ENCODE measurements around the gene HOXB3. TPM values are rescaled to one million over a fixed set of nuclear protein-coding genes. Genes with fewer than 3 reads are reported as not detected.
"Not testable (repeated sequence)": the region's sequence is repeated elsewhere in the genome, so short reads cannot be mapped to it uniquely, and the experiment has no call there.

HOXB3 gene
- polyA plus RNA-seq, 3 donors: 135 to 254 (median 222) TPM

DNA sequence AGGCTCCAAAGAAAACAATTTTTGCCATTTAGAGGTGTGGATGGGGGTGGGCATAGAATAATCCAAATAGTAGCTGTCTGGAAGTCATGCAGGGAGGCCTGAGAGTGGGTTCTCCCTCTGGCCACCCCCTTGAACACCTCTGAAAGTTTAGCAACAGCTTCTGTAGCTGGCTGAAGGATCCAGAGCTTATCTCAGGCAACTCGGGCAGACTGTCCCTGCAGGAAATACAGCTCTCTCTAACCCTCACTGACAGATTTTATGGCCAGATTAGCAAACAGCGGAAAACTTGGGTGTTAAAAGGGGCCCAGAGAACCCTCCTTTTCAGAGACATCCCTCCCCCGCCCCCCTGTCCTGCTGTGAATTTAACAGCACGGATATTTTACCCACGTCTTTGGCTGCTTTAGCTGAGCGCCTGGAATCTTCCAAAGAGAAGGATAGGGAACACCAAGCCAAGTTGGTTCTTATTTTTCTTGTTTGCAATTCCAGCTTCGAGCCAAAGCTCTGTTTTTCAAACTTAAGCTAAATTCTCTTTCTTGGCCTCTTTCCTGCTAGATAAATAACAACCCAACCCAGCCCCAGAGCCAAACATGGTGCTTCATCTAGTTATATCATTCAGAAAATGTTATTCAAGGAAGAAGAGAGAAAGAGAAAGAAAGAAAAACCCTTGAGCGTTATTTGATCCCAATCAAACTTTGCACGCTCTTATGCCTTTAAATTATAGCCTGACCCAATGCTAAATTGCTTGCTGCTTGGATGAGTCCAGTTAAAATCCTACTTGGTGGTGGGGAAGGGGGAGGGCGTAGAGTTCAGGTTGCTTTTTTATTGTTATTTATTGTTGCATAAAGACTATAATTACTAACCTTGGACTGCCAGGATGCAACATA, 42.9 kb downstream of the HOXB3 start:
- DNase-seq: no peak

DNA sequence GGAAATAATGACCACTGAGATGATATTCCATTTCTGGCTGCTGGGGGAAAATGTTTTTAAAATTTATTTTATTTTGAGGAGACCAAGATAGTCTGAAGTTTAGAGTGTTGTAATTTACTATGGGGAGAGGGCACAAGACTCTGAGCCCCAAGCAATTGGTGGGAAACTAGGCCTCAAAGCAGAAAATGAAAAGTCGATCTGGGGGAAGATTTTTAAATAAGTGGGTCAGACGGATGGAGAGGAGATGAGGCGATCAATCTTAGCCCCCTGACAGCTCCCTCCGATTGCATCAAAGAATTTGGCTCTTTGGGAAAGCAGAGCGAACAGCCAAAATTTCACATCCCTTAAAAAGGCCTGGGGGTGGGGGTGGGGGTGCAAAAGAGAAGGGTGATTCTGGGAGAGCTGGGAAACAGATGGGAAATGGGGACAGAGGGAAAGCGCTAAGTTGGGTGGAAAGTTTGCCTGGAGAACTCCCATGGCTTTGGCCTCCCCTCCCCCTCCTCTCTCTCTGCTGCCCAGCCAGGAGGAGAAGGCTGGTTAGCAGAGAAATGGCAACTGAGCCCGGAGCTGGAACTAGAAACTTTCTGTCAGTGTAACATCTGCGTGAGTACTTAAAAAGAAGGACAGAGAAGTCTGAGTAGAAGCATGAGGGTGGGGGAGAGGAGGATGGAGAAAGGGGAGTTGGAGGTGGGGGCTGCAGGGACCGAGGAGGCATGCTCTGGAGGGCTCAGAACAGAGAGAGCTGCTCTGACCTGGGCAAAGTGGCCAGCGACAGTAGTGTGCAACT, 43.7 kb downstream of the HOXB3 start:
- no peak for DNase-seq

DNA sequence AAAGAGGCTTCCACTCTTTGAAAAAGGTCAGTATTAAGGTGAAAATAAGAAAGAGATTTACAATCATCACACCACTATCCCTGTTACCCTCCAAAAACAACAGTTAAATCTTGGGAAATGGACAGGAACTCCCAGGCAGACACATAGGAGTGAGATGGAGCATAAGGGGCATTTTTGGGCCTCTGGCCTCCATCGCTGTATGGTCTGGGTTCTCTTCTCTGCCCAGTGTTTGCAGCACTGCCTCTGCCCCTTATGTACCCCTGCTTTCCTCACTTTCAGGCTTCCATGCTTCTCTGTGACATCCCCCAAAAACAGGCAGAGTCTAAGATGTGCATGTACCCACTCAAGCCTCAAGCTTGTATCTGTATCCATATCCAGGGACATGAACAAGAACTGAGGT, 44.5 kb downstream of the HOXB3 start:
- no peak for DNase-seq

DNA sequence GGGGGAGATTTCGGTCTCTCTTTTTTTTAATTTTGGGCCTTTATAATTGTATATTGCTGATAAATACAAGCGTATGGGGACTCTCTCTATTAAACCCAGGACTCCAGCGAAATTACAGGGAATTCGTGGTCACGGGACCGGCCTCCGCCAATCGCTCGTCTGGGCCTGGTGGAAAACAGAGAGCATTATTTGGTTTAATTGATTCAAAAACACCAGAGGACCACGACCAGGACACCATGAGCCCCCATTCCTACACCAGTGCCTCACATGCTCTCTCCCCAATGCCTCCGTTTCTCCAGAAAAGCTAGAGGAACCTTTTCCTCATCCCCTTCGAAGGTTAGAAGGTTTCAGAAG, 45.0 kb downstream of the HOXB3 start, which contains the start of gene HOXB2:
Gene HOXB2, minus strand, starts transcription at position 88 of the 354 bp plus-strand sequence. CDS start 198 bp downstream, outside the sequence.
- DNase-seq: no peak

DNA sequence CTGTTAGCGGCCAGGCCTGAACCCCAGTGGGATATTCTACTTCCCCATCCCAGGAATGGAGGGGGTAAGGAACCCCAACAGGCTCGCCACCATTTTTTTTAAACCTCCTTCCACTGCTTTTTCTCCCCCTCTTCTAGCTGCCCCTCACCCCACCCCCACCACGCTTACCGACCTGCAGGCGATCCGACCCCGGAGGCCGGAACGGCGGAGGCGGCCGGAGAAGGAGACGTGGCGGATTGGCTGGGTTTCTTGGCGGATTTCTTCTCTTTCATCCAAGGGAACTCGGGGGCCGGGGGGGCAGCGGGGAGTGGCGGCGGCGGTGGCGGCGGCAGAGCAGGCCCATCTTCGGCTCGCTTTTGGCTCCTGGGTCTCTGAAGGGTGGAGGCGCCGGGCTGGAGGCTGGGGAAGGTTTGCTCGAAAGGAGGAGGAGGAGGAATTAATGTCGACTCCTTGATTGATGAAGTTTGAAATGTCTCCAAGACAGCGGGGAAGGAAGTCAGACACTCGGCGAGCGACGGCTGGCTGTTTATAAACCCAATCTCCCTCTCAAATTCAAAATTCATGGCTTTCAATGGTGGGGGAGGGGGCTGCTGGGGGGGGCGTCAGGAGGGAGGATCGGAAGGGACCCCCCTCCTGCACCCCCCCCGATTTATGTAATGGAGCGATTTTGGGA, 45.6 kb downstream of the HOXB3 start:
- DNase-seq: no peak

DNA sequence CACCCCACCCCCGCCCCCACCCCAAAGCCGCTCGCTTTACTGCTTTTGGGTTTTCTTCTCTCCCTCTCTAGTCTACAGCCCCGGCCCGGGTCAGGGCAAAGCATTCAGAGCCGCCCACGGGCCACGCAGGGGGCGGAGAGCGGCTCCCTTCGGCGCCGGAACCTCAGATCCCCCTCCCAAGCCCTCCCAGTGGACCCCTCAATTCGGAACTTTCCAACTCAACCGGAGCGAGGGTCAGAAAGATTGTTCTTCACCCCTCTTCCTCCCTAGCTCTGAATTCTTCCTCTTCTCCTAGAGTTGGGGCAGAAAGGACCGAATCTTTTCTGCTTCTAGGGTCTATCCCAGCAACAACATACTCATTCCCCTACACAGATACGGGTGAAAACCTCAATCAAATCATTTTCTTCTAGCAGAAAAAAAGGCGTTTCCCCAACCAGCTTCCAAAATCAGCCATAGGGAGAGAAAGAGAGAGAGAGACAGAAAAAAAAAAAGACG, 46.1 kb downstream of the HOXB3 start:
- DNase-seq: no peak

DNA sequence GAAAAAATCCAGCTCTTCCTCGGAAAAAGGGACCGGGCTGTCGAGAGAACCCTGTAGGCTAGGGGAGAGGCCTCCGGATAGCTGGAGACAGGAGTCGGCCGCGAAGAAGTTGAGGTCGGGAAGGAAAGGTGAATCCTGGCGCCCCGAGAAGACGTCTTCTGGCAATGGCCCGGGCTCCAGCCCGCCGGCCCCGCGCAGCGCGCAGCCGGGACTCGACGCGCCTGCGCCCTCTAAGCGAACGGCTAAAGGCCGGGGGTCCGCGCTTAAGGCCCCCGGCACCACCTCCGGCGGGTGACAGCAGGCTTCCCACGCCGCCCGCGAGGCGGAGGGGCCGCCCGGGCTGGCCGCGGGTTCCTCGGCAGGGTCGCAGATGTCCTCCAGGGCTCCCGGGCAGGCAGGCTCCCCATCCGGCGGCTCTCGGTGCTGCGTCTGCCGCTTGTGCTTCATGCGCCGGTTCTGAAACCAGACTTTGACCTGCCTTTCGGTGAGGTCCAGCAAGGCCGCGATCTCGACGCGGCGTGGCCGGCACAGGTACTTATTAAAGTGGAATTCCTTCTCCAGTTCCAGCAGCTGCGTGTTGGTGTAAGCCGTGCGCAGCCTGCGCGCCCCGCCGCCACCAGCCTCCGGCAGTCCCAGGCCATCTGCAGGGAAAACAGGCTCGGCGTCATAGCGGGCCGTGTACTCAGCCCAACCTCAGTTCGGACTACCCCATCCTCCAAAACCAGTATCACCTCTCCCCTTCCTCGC, 46.8 kb downstream of the HOXB3 start:
- DNase-seq: no peak

DNA sequence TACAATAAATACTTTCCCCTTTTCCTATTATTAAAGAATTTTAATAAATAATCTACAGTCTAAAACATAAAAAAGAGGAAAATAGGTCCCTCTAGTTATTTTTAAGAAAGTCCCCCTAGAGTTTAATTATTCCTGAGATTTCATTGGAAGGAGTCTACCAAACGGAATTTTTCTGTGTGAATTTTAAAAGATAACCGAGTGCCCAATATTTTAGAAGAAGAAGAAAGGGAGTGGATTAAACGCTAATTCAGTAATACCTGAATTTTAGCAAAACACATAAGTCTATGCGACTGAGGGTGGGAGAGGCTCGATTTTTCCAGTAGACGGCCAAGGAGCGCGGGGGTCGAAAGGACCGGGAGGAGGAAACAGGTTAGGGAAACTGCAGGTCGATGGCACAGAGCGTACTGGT, 47.3 kb downstream of the HOXB3 start:
- DNase-seq: no peak

DNA sequence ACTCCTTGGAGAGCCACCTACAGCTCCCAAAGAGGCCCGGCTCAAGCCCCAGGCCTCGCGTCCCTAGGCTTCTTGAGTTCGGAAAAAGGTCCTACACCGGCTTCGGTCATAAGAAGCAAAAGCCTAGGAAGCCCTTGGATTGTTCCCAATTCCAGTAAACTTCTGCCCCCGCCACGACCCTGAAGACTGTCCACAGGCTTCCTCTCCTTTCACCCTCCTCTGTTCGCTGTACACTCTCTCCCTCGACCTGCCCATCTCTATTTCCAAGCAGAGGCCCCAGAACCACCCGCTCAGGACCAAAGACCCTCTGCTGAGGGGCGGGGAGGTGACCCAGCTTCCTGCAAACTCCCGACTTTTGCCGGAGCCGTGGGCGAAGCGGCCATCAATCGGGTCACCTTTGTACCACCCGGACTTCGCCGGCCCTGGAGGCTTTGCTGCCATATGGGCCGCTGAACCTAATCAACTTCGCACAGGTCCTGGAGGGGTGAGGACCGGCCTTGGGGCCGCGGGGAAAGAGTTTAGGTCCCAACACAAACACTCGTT, 47.9 kb downstream of the HOXB3 start:
- DNase-seq: no peak

DNA sequence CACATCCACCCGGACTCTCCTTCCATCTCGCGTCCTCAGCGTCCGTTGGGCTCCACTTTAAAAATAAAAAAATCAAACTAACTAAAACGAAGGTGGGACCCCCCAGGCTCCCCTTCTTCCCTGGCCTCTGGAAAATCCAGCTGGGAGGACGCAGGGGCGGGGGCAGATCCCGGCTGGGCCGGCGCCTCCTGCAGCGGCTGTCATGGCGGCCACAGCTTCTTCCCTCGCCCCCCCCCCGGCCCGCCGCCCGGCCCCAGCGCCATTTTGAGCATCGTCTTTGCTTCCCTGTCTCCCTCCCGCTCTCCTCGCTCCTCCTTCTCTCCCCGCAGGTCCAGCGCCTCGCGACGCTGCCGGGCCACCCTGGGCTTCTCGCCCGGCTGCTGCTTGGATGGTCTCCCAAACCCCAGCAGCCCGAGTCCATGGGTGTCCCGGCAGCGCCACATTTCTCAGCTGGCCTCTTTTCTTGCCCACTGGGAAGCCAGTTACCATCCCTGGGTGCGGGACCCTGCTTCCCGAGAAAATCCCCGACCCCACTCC, 48.4 kb downstream of the HOXB3 start:
- no peak for DNase-seq

DNA sequence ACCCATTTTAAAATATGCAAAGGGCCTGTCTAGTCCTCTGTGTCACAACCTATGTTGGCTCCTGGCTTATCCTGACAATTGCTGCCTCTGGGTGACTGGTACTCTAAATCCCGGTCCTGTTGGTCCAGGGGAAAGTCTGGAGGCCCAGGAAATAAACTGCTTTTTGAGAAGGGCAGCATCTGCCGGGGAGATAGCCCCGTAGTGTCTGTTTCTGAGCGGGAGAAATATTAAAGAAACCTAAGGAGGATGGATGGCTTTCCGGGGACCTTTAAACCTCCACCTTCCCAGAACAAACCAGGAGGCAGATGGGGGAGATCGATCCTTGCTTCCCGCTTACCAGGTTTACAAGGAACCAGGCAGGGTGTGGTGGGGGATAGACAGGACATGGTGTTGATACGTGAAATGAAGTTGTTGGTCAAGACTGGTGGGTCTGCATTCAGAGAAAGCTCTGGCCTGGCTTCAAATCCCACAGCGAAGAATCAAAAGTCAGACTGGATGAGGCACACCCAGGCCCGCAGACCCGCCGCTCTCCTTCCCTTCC, 48.9 kb downstream of the HOXB3 start:
- no peak for DNase-seq

DNA sequence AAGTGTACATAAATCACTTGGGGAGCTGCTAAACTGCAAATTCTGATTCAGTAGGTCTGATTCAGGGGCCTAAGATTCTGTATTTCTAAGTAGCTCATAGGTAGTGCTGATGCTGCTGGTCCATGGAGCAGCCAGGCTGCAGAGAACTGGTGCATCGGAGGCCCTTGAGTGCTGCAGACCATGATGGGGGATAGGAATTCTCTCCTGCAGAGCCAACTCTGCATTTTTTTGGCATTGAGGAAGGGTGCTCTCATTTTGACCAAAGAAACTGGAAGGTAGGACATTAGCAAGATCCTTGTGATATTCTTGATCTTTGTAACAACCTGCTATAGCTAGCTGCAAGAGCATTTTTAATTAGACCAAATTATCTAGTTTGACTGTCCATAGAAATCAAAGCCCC, 49.8 kb downstream of the HOXB3 start:
- DNase-seq: no peak

DNA sequence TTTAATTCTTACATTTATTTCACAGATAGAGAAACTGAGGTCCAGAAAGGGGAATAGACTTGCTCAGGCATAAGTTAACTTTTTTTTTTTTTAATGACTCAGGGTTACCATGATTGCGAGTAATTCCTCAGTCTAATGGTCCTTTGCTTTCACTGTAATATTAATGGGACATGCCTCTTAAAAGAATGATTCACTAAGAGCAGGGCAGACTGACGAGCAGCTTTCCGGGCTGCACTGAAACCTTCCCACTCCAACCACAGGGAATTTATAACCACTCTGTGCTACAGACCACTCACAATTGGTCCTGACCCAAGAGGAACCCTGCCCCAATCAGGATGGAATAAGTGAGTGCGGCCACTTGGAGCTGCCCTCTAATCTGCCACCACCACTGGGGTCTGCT, 50.9 kb downstream of the HOXB3 start:
- DNase-seq: no peak

DNA sequence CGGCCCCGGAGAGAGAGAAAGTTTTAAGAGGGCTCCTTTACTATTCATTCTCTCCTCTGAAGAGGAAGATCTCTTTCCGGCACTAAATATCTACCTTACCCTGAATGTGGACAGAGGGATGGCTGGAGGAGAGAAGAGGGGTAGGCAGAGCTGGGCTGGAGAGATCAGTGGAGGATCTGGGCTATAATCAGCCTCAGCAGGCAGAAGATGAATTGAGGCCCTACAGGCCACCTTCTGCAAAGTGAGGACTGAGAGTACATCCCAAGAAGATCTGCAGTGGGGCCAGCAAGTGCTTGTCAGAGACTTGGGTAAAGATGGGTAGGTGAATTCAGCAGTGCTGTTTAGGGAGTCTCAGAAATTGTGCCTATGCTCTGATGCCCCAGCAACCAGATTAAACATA, 52.7 kb downstream of the HOXB3 start:
- no peak for DNase-seq

DNA sequence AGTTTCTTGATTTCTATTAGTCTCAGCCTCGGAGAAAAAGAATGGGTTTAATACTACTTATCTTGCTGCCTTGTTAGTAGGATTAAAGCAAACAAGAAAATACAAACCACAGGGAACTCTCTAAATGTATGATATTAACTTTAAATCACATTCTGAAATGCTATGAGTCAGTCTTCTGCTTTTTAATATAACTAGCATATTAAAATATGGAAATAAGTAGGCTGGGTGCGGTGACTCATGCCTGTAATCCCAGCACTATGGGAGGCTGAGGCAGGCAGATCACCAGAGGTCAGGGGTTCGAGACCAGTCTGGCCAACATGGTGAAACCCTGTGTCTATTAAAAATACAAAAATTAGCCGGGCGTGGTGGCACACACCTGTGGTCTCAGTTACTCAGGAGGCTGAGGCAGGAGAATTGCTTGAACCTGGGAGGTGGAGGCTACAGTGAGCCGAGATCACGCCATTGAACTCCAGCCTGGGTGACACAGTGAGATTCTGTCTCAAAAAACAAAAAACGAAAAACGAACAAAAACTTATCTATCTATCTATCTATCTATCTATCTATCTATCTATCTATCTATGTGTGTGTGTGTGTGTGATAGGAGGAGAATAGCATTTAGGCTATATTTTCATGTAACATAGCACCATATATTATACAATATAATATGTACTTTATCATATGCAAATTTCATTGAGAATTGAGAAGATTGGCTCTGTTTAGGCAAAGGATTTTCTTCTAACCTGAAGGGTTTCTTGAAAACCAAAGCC, 54.1 kb downstream of the HOXB3 start:
- DNase-seq: not testable (repeated sequence)

DNA sequence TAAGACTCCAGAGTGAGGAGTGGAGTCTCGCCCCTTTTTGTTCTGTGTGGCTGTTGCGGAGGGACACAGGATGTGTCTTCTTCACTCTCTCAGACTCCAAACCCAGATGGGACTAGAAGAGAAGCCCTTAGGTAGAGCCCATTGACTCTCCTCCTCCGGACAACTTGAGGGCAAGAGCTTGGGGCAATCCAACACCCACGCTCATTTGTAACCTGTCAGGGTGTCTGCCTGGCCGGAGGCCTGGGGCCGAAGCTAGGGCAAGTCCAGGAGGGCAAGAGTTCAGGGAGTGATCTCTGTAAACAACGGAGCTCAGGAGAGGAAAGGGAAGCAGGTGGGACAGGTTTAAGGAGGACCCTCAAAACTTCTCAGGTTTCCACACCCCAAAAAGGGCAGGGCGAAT, 57.8 kb downstream of the HOXB3 start:
- DNase-seq: no peak

DNA sequence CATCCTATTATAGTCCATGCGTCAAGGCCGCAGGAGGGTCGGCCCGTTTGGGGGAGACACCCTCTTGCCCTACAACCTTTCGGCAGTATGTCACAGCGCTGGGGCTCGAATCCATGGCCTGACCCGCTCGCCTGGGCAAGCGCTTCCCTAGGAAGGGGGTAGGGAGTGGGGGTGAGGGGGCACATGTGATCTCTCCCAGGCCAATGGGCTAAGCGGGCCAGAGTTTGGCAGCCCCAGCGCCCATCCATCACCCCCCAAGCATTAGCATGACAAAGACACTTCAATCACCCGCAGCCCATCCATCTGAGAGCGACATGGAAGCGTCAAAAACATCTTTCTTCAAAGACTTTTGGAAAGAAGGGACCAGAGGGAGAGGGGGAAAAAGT, 59.2 kb downstream of the HOXB3 start, which contains the start of gene HOXB1:
Gene HOXB1, minus strand, starts transcription at position 125 of the 386 bp plus-strand sequence. Its CDS starts 107 bp downstream, at position 18.
- DNase-seq: no peak

DNA sequence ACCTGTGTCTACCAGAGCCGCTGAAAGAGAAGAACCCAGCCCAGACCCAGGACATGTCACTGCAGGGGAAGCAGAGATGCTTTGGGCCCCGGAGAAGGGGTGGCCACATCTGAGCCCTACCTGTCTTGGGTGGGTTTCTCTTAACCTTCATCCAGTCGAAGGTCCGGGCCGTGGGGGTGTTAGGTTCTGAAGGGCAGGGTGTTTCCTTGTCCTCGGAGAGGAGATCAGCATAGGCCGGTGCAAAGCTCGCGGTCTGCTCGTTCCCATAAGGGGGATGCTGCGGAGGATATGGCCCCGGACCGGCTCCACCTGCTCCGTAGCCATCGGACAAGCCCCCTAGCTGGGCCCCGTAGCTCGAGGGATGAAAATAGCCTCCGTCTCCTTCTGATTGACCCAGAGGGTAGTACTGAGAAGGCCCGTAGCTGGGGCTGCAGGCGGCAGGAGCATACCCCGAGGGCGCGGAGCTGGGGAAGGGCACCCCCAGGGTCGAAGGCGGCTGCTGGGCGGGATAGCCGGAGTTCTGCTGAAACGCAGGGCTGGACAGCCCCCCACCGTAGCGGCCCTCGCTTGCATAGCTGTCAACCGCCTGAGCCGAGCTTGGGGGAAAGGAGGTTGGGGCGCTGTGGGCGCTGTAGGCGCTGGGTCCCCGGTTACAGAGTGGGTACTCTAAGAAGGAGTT, 59.7 kb downstream of the HOXB3 start:
- DNase-seq: no peak

DNA sequence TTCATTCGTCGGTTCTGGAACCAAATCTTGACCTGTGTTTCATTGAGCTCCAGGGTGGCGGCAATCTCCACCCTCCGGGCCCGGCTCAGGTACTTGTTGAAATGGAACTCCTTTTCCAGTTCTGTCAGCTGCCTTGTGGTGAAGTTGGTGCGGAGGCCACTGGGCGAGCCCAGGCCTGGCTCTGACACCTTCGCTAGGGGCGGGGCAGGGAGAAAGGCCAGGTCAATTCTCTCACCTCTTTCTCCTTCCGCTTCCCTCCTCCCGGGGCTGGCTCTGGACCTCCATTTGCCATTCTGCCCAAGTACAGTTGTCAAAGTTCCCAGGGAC, 60.4 kb downstream of the HOXB3 start:
- no peak for DNase-seq
